HFF-Myc (cell line): Measurements from ENCODE around the gene CHRNA9.

ENCODE experiments used
- DNase-seq: peaks from one replicate; pipeline ENCODE4 v3.0.0-alpha.2; 2011; ENCODE audit warnings: low read depth; ENCODE audit errors: extremely low read depth
- H3K4me3 ChIP-seq: replicated peaks from 2 replicates; pipeline ENCODE4 v1.5.1; 2011; ENCODE audit warnings: low read depth, mild to moderate bottlenecking, control low read depth, low read length
- TF ChIP-seq, protein P1 (sequence below): IDR thresholded peaks from 2 replicates; pipeline ENCODE4 v1.5.1; 2012; ENCODE audit warnings: mild to moderate bottlenecking, low read depth, low read length, control low read depth; ENCODE audit errors: missing control alignments

CHRNA9 gene

GRCh38 chr4:40402556-40402955 lies 67.4 kb downstream of the CHRNA9 start:
- no peak overlapping the region for H3K4me3 ChIP-seq
- TF ChIP-seq, protein P1, sequence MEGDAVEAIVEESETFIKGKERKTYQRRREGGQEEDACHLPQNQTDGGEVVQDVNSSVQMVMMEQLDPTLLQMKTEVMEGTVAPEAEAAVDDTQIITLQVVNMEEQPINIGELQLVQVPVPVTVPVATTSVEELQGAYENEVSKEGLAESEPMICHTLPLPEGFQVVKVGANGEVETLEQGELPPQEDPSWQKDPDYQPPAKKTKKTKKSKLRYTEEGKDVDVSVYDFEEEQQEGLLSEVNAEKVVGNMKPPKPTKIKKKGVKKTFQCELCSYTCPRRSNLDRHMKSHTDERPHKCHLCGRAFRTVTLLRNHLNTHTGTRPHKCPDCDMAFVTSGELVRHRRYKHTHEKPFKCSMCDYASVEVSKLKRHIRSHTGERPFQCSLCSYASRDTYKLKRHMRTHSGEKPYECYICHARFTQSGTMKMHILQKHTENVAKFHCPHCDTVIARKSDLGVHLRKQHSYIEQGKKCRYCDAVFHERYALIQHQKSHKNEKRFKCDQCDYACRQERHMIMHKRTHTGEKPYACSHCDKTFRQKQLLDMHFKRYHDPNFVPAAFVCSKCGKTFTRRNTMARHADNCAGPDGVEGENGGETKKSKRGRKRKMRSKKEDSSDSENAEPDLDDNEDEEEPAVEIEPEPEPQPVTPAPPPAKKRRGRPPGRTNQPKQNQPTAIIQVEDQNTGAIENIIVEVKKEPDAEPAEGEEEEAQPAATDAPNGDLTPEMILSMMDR: no peak
- DNase-seq: no peak

GRCh38 chr4:40403081-40403480 lies 67.9 kb downstream of the CHRNA9 start:
- DNase-seq: no peak
- TF ChIP-seq, protein P1: no peak
- H3K4me3 ChIP-seq: no peak overlapping the region
